ENCODE results near the gene PRDM10.

GRCh38 chr11:129939510-129939909 lies 63.1 kb downstream of the PRDM10 start:
- TF ChIP-seq CTCF (IDR thresholded peaks at IDR 0.05), result no peak
- TF ChIP-seq POLR2AphosphoS5 (IDR thresholded peaks at IDR 0.05), result no peak
